Measurements from ENCODE around the gene GPRIN3. TPM values are rescaled to one million over a fixed set of nuclear protein-coding genes. Genes with fewer than 3 reads are reported as not detected.

GPRIN3 gene
- total and polyA plus RNA-seq, 2 experiments from 2014 or later = 0.74 to 3.2 TPM

GRCh38 chr4:89258506-89258905 lies 49.1 kb downstream of the GPRIN3 start (continued):
- TF ChIP-seq ZNF462 (CRISPR knock-in tag; IDR thresholded peaks at IDR 0.05) = no peak

- ATAC-seq (no peak), DNase-seq (ENCODE audit: low spot score) (no peak)
- H3K79me2 ChIP-seq (replicated peaks; ENCODE audit: insufficient read depth) = no peaks in the 10 kb centered on the region
- no peaks in the 10 kb centered on the region for H3F3A ChIP-seq (replicated peaks; ENCODE audit: low read depth)
- H3K27me3 Mint-ChIP-seq (ENCODE audit: insufficient read depth, low read depth, poor library complexity) = peaks cover 3% of the 10 kb centered on the region
- H3K9me3 Mint-ChIP-seq = peaks cover 3% of the 10 kb centered on the region; the same call in 1 of the 3 replicates
- peaks cover 25% of the 10 kb centered on the region for H3K4me1 ChIP-seq (ENCODE audit: insufficient read depth)
- H3K4me1 Mint-ChIP-seq = peaks cover 40% of the 10 kb centered on the region
- no peak overlapping the region for H2AFZ ChIP-seq
- no peaks in the 10 kb centered on the region for H3K36me3 ChIP-seq (ENCODE audit: insufficient read depth)
- no peak overlapping the region for H3K27ac ChIP-seq (ENCODE audit: low read depth)
- no peaks in the 10 kb centered on the region for H3K9me2 ChIP-seq (ENCODE audit: insufficient read depth)
- no peak overlapping the region for H3K4me2 ChIP-seq
- no peaks in the 10 kb centered on the region for H4K20me1 ChIP-seq (replicated peaks; ENCODE audit: insufficient read depth)
- H3K4me3 ChIP-seq = no peak overlapping the region
- no peak overlapping the region for H3K27ac Mint-ChIP-seq
- H3K36me3 Mint-ChIP-seq (ENCODE audit: low read depth) = no peaks in the 10 kb centered on the region
- no peak overlapping the region for H3K4me3 Mint-ChIP-seq
- H3K27me3 ChIP-seq (ENCODE audit: insufficient read depth) = no peaks in the 10 kb centered on the region
- TF ChIP-seq ZNF462 (CRISPR knock-in tag; IDR thresholded peaks at IDR 0.05) = no peak
- TF ChIP-seq CREB1 (CRISPR knock-in tag; IDR thresholded peaks at IDR 0.05; ENCODE audit: low read depth) = no peak
- no peak for TF ChIP-seq JUNB (IDR thresholded peaks at IDR 0.05; ENCODE audit: unreplicated experiment)
- TF ChIP-seq EZH2phosphoT487 (IDR thresholded peaks at IDR 0.05; ENCODE audit: unreplicated experiment) = no peak
- TF ChIP-seq CTCF (conservative IDR thresholded peaks at IDR 0.05; ENCODE audit: low read depth in 2 of 2) = no peak
- no peak for TF ChIP-seq ZNF331 (CRISPR knock-in tag; IDR thresholded peaks at IDR 0.05; ENCODE audit: low read depth)
- no peak for TF ChIP-seq ZNF114 (CRISPR knock-in tag; IDR thresholded peaks at IDR 0.05)
- no peak for TF ChIP-seq EZH2 (IDR thresholded peaks at IDR 0.05; ENCODE audit: low read depth, unreplicated experiment)
- TF ChIP-seq NANOG (IDR thresholded peaks at IDR 0.05; ENCODE audit: borderline replicate concordance) = no peak
These were observed 50.2 kb downstream of the GPRIN3 start for GRCh38 chr4:89257376-89257775.

Measured in GM23338 (cell line).